ENCODE data around the gene MILR1.
"Not testable (repeated sequence)": the region's sequence is repeated elsewhere in the genome, so short reads cannot be mapped to it uniquely, and the experiment has no call there.

The MILR1 gene

DNA sequence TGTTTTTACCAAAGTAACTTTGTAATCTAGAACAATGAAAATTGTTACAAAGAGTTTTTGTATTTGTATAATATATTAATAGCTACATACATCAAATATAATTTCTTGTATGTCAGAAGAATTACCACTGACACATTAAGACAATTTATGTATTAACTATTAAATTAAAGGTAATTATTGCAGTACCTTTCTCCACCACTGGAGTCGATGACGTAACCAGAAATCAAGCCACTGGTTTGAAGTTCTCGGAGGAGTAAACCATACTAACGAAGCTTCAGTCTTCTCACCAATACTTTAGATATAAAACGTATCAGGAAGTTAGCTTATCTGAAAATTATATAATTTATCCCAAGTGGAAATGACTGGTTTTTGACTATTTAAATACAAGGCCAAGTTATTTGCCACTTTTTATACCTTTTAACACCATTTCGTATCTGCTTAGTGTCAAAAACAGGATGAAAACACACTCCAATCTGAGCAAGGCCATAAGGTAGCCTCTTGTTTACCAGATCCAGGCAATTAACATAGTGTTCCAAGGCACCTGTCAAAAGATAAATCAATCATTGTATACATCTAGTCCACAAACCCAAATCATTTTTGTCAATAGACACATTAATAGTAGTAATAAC lies 43.7 kb downstream of the MILR1 start:
- peak; percentile 56 for DNase-seq (ENCODE audit: low read depth)
- no peak overlapping the region for H3K4me3 ChIP-seq (replicated peaks; ENCODE audit: low read depth, low read length)
- TF ChIP-seq, protein P1, sequence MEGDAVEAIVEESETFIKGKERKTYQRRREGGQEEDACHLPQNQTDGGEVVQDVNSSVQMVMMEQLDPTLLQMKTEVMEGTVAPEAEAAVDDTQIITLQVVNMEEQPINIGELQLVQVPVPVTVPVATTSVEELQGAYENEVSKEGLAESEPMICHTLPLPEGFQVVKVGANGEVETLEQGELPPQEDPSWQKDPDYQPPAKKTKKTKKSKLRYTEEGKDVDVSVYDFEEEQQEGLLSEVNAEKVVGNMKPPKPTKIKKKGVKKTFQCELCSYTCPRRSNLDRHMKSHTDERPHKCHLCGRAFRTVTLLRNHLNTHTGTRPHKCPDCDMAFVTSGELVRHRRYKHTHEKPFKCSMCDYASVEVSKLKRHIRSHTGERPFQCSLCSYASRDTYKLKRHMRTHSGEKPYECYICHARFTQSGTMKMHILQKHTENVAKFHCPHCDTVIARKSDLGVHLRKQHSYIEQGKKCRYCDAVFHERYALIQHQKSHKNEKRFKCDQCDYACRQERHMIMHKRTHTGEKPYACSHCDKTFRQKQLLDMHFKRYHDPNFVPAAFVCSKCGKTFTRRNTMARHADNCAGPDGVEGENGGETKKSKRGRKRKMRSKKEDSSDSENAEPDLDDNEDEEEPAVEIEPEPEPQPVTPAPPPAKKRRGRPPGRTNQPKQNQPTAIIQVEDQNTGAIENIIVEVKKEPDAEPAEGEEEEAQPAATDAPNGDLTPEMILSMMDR (IDR thresholded peaks at IDR 0.05; ENCODE audit: low read length, missing control alignments) = peak; percentile 48

DNA sequence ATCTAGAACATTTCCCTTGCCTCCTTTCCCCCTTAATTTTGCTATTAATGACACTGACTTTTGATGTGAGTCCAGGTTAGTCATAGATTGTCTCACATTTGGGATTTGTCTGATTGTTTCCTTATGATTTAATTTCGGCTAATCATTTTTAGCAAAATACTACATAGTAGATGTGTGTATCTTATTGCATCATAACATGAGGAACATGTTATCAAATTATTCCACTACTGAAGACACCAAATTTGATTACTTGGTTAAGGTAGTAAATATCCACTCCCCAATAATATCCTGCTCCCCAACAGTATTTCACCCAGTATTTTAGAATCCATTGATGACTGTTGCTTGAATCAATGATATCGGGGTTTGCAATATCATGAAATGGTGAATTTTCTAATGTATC lies 45.2 kb downstream of the MILR1 start:
- TF ChIP-seq, protein P1 (IDR thresholded peaks at IDR 0.05; ENCODE audit: low read length, missing control alignments) = no peak
- no peak overlapping the region for H3K4me3 ChIP-seq (replicated peaks; ENCODE audit: low read depth, low read length)
- DNase-seq (ENCODE audit: low read depth) = no peak

DNA sequence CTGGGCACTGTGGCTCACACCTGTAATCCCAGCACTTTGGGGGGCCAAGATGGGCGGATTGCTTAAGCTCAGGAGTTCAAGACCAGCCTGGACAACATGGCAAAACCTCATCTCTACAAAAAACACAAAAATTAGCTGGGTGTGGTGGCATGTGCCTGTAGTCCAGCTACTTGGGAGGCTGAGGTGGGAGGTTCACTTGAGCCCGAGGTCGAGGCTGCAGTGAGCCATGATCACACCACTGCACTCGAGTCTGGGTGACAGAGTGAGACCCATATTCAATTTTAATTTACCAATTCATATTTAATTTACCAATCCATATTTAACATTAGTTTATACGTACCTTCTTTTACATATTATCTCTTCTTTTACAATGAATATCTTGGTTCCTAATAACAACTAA lies 46.4 kb downstream of the MILR1 start:
- not testable (repeated sequence) for DNase-seq (ENCODE audit: low read depth); H3K4me3 ChIP-seq (replicated peaks; ENCODE audit: low read depth, low read length)

DNA sequence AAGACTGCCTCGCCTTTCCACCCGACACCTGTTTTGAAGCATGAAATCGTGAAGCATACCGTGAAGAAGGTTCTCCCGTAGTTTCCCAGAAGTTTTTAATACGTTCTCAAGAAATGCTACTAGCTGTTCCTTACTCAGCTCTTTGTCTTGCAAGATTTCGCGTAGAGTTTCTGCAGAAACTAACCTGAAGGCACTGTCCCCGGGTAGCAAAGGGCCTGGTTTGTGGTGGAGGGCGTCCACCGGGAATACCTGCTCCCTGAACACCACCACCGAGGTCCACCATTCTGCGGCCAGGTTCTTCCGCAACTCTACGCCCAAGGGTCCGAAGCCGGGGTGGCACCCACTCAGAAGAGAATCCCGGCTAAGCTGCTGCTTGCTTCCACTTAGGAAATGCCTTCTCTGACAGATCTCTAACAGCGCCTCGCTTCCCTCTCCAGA lies 47.5 kb downstream of the MILR1 start:
- H3K4me3 ChIP-seq (replicated peaks; ENCODE audit: low read depth, low read length) = peak overlapping the region; percentile 72
- no peak for DNase-seq (ENCODE audit: low read depth)
- TF ChIP-seq, protein P1 (IDR thresholded peaks at IDR 0.05; ENCODE audit: low read length, missing control alignments) = no peak

DNA sequence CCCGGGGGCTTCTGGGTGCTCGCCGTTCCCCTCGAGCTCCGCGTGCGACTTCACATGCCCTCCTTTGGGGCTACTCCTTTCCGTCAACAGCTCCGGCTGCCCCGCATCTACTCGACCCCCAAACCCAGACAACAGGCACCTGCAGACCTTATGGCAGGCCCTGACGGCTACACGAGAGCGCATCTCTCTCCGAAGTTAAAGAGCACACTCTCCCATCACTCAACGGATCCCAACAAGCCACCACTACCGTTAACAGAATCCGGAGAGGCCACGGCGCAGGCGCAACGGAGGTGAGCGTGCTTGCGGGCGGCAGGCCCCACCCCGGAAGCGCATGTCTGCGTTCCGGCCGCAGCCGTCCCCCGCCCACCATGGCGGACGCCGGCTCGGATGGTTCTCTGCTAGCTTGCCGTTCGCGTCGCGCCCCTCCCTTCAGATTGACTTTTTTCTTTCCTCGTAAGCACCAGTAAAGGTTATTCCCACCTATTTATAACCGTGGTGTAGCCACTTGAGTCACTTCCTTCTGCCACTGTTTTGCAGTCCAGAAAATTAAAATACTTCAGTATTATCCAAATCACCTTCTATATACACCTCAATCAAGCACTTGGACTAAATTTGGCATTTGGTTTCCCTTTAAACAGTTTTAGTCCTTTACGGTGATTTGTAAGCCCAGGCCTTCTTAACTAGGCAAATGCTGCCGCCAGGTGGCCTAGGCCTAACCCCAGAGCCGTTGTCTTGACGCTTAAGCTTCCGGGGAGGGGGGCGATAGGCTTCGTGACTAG lies 48.1 kb downstream of the MILR1 start, which contains the start of gene POLG2:
POLG2 (minus strand) TSS at position 269 of the 779 bp plus-strand sequence; CDS start at position 183, 86 bp downstream.
- TF ChIP-seq, protein P1 (IDR thresholded peaks at IDR 0.05; ENCODE audit: low read length, missing control alignments) = peak; percentile 47
- DNase-seq (ENCODE audit: low read depth) = peak; percentile 94

DNA sequence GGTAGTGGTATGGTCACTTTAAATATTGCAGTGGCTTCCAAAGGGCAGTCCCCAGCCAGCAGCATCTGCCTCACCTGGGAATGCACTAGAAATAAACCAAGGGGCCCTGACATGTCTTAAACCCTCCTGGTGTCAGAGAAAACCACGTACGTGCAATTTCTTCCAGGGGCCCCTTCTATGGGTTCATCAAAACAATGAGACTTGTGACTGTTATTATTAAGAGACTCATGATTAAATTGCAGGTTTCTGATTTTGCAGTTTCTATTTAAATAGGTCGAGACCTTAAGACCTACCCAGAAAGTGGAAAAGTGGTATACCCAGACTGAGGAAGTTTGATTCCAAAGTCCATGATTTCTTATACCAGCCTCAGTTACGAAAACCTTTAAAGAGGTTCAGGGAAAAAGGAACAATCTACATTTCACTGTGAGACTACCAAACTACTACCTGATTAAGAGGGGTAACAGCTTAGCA lies 48.7 kb downstream of the MILR1 start:
- DNase-seq (ENCODE audit: low read depth) = no peak
- TF ChIP-seq, protein P1 (IDR thresholded peaks at IDR 0.05; ENCODE audit: low read length, missing control alignments) = no peak
- H3K4me3 ChIP-seq (replicated peaks; ENCODE audit: low read depth, low read length) = peak overlapping the region; percentile 72

More for the DNA sequence above, 48.1 kb downstream of the MILR1 start, which contains the start of gene POLG2:
- H3K4me3 ChIP-seq (replicated peaks; ENCODE audit: low read depth, low read length) = peak within 1 kb of the TSS; percentile 72

Measured in fibroblast of pulmonary artery (primary cell).